Glomerular endothelial cell (primary cell): ENCODE measurements around the gene PHRF1. TPM values are rescaled to one million over a fixed set of nuclear protein-coding genes. Genes with fewer than 3 reads are reported as not detected.

Experiments
- DNase-seq: peaks from one replicate; pipeline ENCODE4 v3.0.0-alpha.2; 2011; ENCODE audit warnings: low read depth, low spot score; ENCODE audit errors: extremely low read depth
- total RNA-seq: library from RNA; depleted of rRNA; stranded (reverse); fragments of >200 nt; gene quantifications from 2 replicates; pipeline ENCODE4 v1.2.3, GENCODE V29; 2015

PHRF1 gene
- total RNA-seq, 1 donor from 2014 or later, result 46.5 TPM

- DNase-seq, result no peak
Observed at GRCh38 chr11:595400-595799, 19.1 kb downstream of the PHRF1 start.

- no peak for DNase-seq
Observed at GRCh38 chr11:596374-596773, 20.1 kb downstream of the PHRF1 start.

- no peak for DNase-seq
Observed at GRCh38 chr11:597166-597725, 21.0 kb downstream of the PHRF1 start.

GRCh38 chr11:598005-598680 lies 21.9 kb downstream of the PHRF1 start:
- no peak for DNase-seq

- no peak for DNase-seq
Observed at GRCh38 chr11:601573-602245, 25.4 kb downstream of the PHRF1 start.

- DNase-seq, result no peak
Observed at GRCh38 chr11:603154-603553, 26.9 kb downstream of the PHRF1 start.

- DNase-seq, result no peak
Observed at GRCh38 chr11:605286-606129, 29.2 kb downstream of the PHRF1 start.

GRCh38 chr11:606245-606644 lies 30.0 kb downstream of the PHRF1 start:
- DNase-seq, result no peak

GRCh38 chr11:607020-607780 lies 30.9 kb downstream of the PHRF1 start:
- no peak for DNase-seq

- DNase-seq, result no peak
Observed at GRCh38 chr11:607971-608659, 31.8 kb downstream of the PHRF1 start.

- DNase-seq, result no peak
Observed at GRCh38 chr11:608791-609251, 32.6 kb downstream of the PHRF1 start.

GRCh38 chr11:609341-609811 lies 33.1 kb downstream of the PHRF1 start:
- no peak for DNase-seq

- no peak for DNase-seq
Observed at GRCh38 chr11:610146-610801, 34.0 kb downstream of the PHRF1 start.

GRCh38 chr11:611001-611996 lies 35.0 kb downstream of the PHRF1 start:
- no peak for DNase-seq

GRCh38 chr11:612201-612960 lies 36.1 kb downstream of the PHRF1 start:
- DNase-seq, result no peak

GRCh38 chr11:612961-613300 lies 36.7 kb downstream of the PHRF1 start:
- DNase-seq, result no peak

GRCh38 chr11:613369-613968 lies 37.2 kb downstream of the PHRF1 start:
- no peak for DNase-seq
